Gastrocnemius medialis (tissue), 4 donors: ENCODE results near the gene CCDC12. TPM values are rescaled to one million over a fixed set of nuclear protein-coding genes. Genes with fewer than 3 reads are reported as not detected.

Experiments used
- ATAC-seq, 2 donors: fragments of 150-250 bp; one replicate each; pipeline ENCODE4 v1.9.1; 2016
- DNase-seq, 2 donors: peaks; one replicate each; pipeline ENCODE4 v3.0.0-alpha.2; 2019
- H3K27ac ChIP-seq, 4 donors: fragments of 200-600 bp; sonication (generic); 1 replicate in 1 of 4; 2 replicates in 3 of 4; pipeline ENCODE4 v1.5.1; 2016 to 2018; ENCODE audit warnings: mild to moderate bottlenecking in 2 of 4, moderate library complexity in 1 of 4
- H3K27me3 ChIP-seq, 3 donors: fragments of 200-600 bp; sonication (generic) in 2 of 3; 1 replicate in 1 of 3; 2 replicates in 2 of 3; pipeline versions ENCODE4 v1.5.1 to v1.6.0; 2016 to 2019; ENCODE audit warnings: mild to moderate bottlenecking in 1 of 3, moderate library complexity in 1 of 3
- H3K36me3 ChIP-seq, 2 donors: fragments of 200-600 bp; sonication (generic) in 1 of 2; one replicate each; pipeline ENCODE4 v1.5.1; 2017 to 2018
- H3K4me1 ChIP-seq, 2 donors: fragments of 200-600 bp; sonication (generic) in 1 of 2; one replicate each; pipeline ENCODE4 v1.5.1; 2016 to 2017; ENCODE audit warnings: mild to moderate bottlenecking in 2 of 2
- H3K4me3 ChIP-seq, 4 donors: fragments of 200-600 bp; sonication (generic) in 3 of 4; 1 replicate in 1 of 4; 2 replicates in 3 of 4; pipeline ENCODE4 v1.5.1; 2016 to 2019; ENCODE audit warnings: mild to moderate bottlenecking in 2 of 4
- H3K9me3 ChIP-seq, 3 donors: fragments of 200-600 bp; sonication (generic) in 2 of 3; 1 replicate in 1 of 3; 2 replicates in 2 of 3; pipeline ENCODE4 v1.5.1; 2016 to 2019
- CTCF ChIP-seq, 5 experiments: fragments of 450-650 bp in 3 of 5; fragments of 200-600 bp in 2 of 5; sonication (generic) in 2 of 5; IDR thresholded peaks in 4 of 5; conservative IDR thresholded peaks in 1 of 5; 1 replicate in 4 of 5; 2 replicates in 1 of 5; pipeline ENCODE4 v1.5.1; 2016 to 2019; ENCODE audit warnings: antibody characterized with exemption in 5 of 5, mild to moderate bottlenecking in 3 of 5, moderate library complexity in 3 of 5
- POLR2A ChIP-seq, 2 donors: fragments of 450-650 bp; IDR thresholded peaks; one replicate each; pipeline ENCODE4 v1.6.1; 2017; ENCODE audit warnings: antibody characterized with exemption in 2 of 2, mild to moderate bottlenecking in 2 of 2, moderate library complexity in 2 of 2
- in situ Hi-C, 4 donors: fragments of 200-750 bp; cut with MboI; loops; one replicate each; pipeline versions ENCODE4 v1.15.0 to v1.8.0; 2017; ENCODE audit warnings: low sequenced_read_pairs in 4 of 4
- intact Hi-C: fragments of 100-400 bp; cut with DNase I; formaldehyde crosslinking; loops from one replicate; pipeline ENCODE4 v1.15.1; 2023; ENCODE audit warnings: low total_unique reads
- total RNA-seq, 4 donors: library from RNA; depleted of rRNA; stranded (reverse); fragments of >200 nt; gene quantifications; one replicate each; pipeline versions ENCODE4 v1.1.0 to v1.2.3, GENCODE V29; 2016

Gene CCDC12
- total RNA-seq, 4 donors from 2014 or later = 24.6 to 32.0 (median 29.0) TPM

GRCh38 chr3:46998121-46998851 is 21.7 kb upstream of the CCDC12 start:
- ATAC-seq (peak in 1 of 2 donors; percentile 82), DNase-seq (peak; percentile 38 to 70)
- Histone ChIP-seq H3K4me1 (no peaks in the 10 kb centered on the region), H3K9me3 (no peaks in the 10 kb centered on the region), H3K4me3 (no peak overlapping the region), H3K27me3 (no peaks in the 10 kb centered on the region), H3K36me3 (peaks cover 0 to 25% of the 10 kb centered on the region in 2 donors), H3K27ac (no peak overlapping the region)
- no peak for TF ChIP-seq POLR2A (IDR thresholded peaks at IDR 0.05)
- peak; percentile 71 to 92 (median 89) for TF ChIP-seq CTCF (IDR thresholded peaks at IDR 0.05 in 4 of 5, conservative IDR thresholded peaks at IDR 0.05 in 1 of 5)
- intact Hi-C loops (loop anchor here (1.0 to 5.0 kb wide), 2 partner anchors 75 to 291 kb away; no protein-coding TSS in a partner anchor), in situ Hi-C loops (no loop called here)

- ATAC-seq = no peak
- H3K27ac ChIP-seq = no peak overlapping the region
- H3K4me1 ChIP-seq = no peaks in the 10 kb centered on the region
- DNase-seq = no peak
- H3K36me3 ChIP-seq = peaks cover 0 to 24% of the 10 kb centered on the region in 2 donors
- in situ Hi-C loops = no loop called here
- no peaks in the 10 kb centered on the region for H3K9me3 ChIP-seq
- TF ChIP-seq CTCF (IDR thresholded peaks at IDR 0.05 in 4 of 5, conservative IDR thresholded peaks at IDR 0.05 in 1 of 5) (no peak), POLR2A (IDR thresholded peaks at IDR 0.05) (no peak)
- H3K27me3 ChIP-seq = no peaks in the 10 kb centered on the region
- no peak overlapping the region for H3K4me3 ChIP-seq
- intact Hi-C loops = loop anchor here (1.0 to 5.0 kb wide), 2 partner anchors 74 to 290 kb away; no protein-coding TSS in a partner anchor
Observed at GRCh38 chr3:46997453-46998091, 21.0 kb upstream of the CCDC12 start.

- Histone ChIP-seq H3K9me3 (no peaks in the 10 kb centered on the region), H3K4me1 (no peaks in the 10 kb centered on the region), H3K36me3 (peaks cover 0 to 22% of the 10 kb centered on the region in 2 donors), H3K4me3 (no peak overlapping the region), H3K27ac (no peak overlapping the region), H3K27me3 (no peaks in the 10 kb centered on the region)
- in situ Hi-C loops (no loop called here), intact Hi-C loops (loop anchor here (5.0 kb wide), 1 partner anchor 290 kb away; no protein-coding TSS in a partner anchor)
- ATAC-seq (no peak), DNase-seq (no peak)
- TF ChIP-seq CTCF (IDR thresholded peaks at IDR 0.05 in 4 of 5, conservative IDR thresholded peaks at IDR 0.05 in 1 of 5) (no peak), POLR2A (IDR thresholded peaks at IDR 0.05) (no peak)
Observed at GRCh38 chr3:46996689-46997452, 20.3 kb upstream of the CCDC12 start.

GRCh38 chr3:46995901-46996562 is 19.5 kb upstream of the CCDC12 start:
- in situ Hi-C loops (no loop called here), intact Hi-C loops (loop anchor here (5.0 kb wide), 1 partner anchor 289 kb away; no protein-coding TSS in a partner anchor)
- ATAC-seq = no peak
- H3K27ac ChIP-seq = no peak overlapping the region
- DNase-seq = no peak
- H3K4me3 ChIP-seq = no peak overlapping the region
- no peaks in the 10 kb centered on the region for H3K4me1 ChIP-seq
- no peaks in the 10 kb centered on the region for H3K9me3 ChIP-seq
- peaks cover 0 to 15% of the 10 kb centered on the region in 2 donors for H3K36me3 ChIP-seq
- TF ChIP-seq CTCF (IDR thresholded peaks at IDR 0.05 in 4 of 5, conservative IDR thresholded peaks at IDR 0.05 in 1 of 5) = no peak
- no peak for TF ChIP-seq POLR2A (IDR thresholded peaks at IDR 0.05)
- no peaks in the 10 kb centered on the region for H3K27me3 ChIP-seq
